Activated B cell treated with CpG ODN at 0.5 μM for 24 hours (primary cell): ENCODE data around the gene CLNK. TPM values are rescaled to one million over a fixed set of nuclear protein-coding genes. Genes with fewer than 3 reads are reported as not detected.

Experiments
- ATAC-seq: fragments of 200-7000 bp; cut with Tn5 transposase; one replicate; pipeline ENCODE4 v1.10.0; 2021; ENCODE audit warnings: low read depth, mild to moderate bottlenecking, moderate library complexity
- CTCF ChIA-PET: fragments of 350-600 bp; sonication (Branson Sonifier 250); formaldehyde crosslinking; loops from one replicate; lab custom pipeline; 2021; ENCODE audit warnings: antibody characterized with exemption; lab: Charles Lee
- POLR2A ChIA-PET: fragments of 350-600 bp; sonication (Branson Sonifier 250); formaldehyde crosslinking; loops from one replicate; lab custom pipeline; 2021; ENCODE audit warnings: antibody characterized with exemption; lab: Charles Lee
- DNase-seq: peaks from one replicate; pipeline ENCODE4 v3.0.0; 2022
- H3K27ac Mint-ChIP-seq: one replicate; pipeline ENCODE4 v1.8.0; 2020; ENCODE audit warnings: mixed read lengths
- H3K27me3 Mint-ChIP-seq: one replicate; pipeline ENCODE4 v1.8.0; 2021; ENCODE audit warnings: mixed read lengths
- H3K36me3 Mint-ChIP-seq: one replicate; pipeline ENCODE4 v1.8.0; 2021; ENCODE audit warnings: low read depth, mixed read lengths
- H3K4me1 Mint-ChIP-seq: one replicate; pipeline ENCODE4 v1.8.0; 2021; ENCODE audit warnings: mixed read lengths
- H3K4me3 Mint-ChIP-seq: one replicate; pipeline ENCODE4 v1.8.0; 2020; ENCODE audit warnings: mild to moderate bottlenecking, mixed read lengths
- H3K9me3 Mint-ChIP-seq: one replicate; pipeline ENCODE4 v1.8.0; 2020; ENCODE audit warnings: mixed read lengths
- CTCF ChIP-seq: fragments of 200-600 bp; IDR thresholded peaks from one replicate; pipeline ENCODE4 v1.8.0; 2022; ENCODE audit warnings: antibody characterized with exemption, mild to moderate bottlenecking
- intact Hi-C: fragments of 100-400 bp; cut with micrococcal nuclease; formaldehyde crosslinking; loops from one replicate; pipeline ENCODE4 v1.15.1; 2024
- total RNA-seq: library from RNA; stranded (reverse); gene quantifications from 2 replicates; pipeline ENCODE4 v1.2.3, GENCODE V29; 2022

Gene CLNK
- total RNA-seq, 1 donor from 2014 or later = 0.58 TPM

GRCh38 chr4:10703766-10704429, 19.3 kb upstream of the CLNK start:
- H3K4me3 Mint-ChIP-seq = no peak overlapping the region
- CTCF ChIA-PET = interaction anchor here (0.5 kb wide), 1 partner anchor 12 kb away, joined by 3 read pairs; no protein-coding TSS in a partner anchor
- H3K36me3 Mint-ChIP-seq = no peaks in the 10 kb centered on the region
- no peaks in the 10 kb centered on the region for H3K27me3 Mint-ChIP-seq
- DNase-seq = no peak
- TF ChIP-seq CTCF = no peak
- no peak overlapping the region for H3K27ac Mint-ChIP-seq
- intact Hi-C loops = no loop called here
- POLR2A ChIA-PET = no interaction called here
- no peaks in the 10 kb centered on the region for H3K9me3 Mint-ChIP-seq
- no peaks in the 10 kb centered on the region for H3K4me1 Mint-ChIP-seq
- ATAC-seq = no peak

- H3K27ac Mint-ChIP-seq = no peak overlapping the region
- no peak overlapping the region for H3K4me3 Mint-ChIP-seq
These were observed 18.6 kb upstream of the CLNK start for GRCh38 chr4:10703156-10703555.

GRCh38 chr4:10701702-10702460, 17.3 kb upstream of the CLNK start:
- DNase-seq (no peak), ATAC-seq (no peak)
- Mint-ChIP-seq H3K4me3 (no peak overlapping the region), H3K9me3 (no peaks in the 10 kb centered on the region), H3K36me3 (no peaks in the 10 kb centered on the region), H3K27me3 (no peaks in the 10 kb centered on the region), H3K27ac (no peak overlapping the region), H3K4me1 (no peaks in the 10 kb centered on the region)
- intact Hi-C loops = no loop called here
- no peak for TF ChIP-seq CTCF
- POLR2A ChIA-PET = no interaction called here
- CTCF ChIA-PET = interaction anchor here (0.6 kb wide), 1 partner anchor 22 kb away, joined by 4 read pairs; no protein-coding TSS in a partner anchor

More at GRCh38 chr4:10703156-10703555, 18.6 kb upstream of the CLNK start:
- Mint-ChIP-seq H3K4me1 (no peaks in the 10 kb centered on the region), H3K27me3 (no peaks in the 10 kb centered on the region), H3K9me3 (no peaks in the 10 kb centered on the region), H3K36me3 (no peaks in the 10 kb centered on the region)
- intact Hi-C loops = no loop called here
- no peak for DNase-seq
- TF ChIP-seq CTCF = no peak
- ChIA-PET POLR2A (no interaction called here), CTCF (no interaction called here)
- ATAC-seq = no peak

GRCh38 chr4:10701161-10701560, 16.6 kb upstream of the CLNK start:
- H3K4me1 Mint-ChIP-seq = no peaks in the 10 kb centered on the region
- intact Hi-C loops = no loop called here
- POLR2A ChIA-PET = no interaction called here
- no peaks in the 10 kb centered on the region for H3K36me3 Mint-ChIP-seq
- no peaks in the 10 kb centered on the region for H3K9me3 Mint-ChIP-seq
- ATAC-seq (no peak), DNase-seq (no peak)
- no peak overlapping the region for H3K27ac Mint-ChIP-seq
- no peak for TF ChIP-seq CTCF
- H3K4me3 Mint-ChIP-seq = no peak overlapping the region
- no peaks in the 10 kb centered on the region for H3K27me3 Mint-ChIP-seq
- CTCF ChIA-PET = no interaction called here

- H3K36me3 Mint-ChIP-seq = no peaks in the 10 kb centered on the region
- H3K9me3 Mint-ChIP-seq = no peaks in the 10 kb centered on the region
- POLR2A ChIA-PET = no interaction called here
- CTCF ChIA-PET = no interaction called here
- TF ChIP-seq CTCF = no peak
- H3K27ac Mint-ChIP-seq = no peak overlapping the region
- no peak overlapping the region for H3K4me3 Mint-ChIP-seq
- no peak for ATAC-seq
- intact Hi-C loops = no loop called here
- H3K27me3 Mint-ChIP-seq = no peaks in the 10 kb centered on the region
- no peaks in the 10 kb centered on the region for H3K4me1 Mint-ChIP-seq
- DNase-seq = no peak
These were observed 13.6 kb upstream of the CLNK start for GRCh38 chr4:10698172-10698571.
